GM18511 (cell line): Measurements from ENCODE around the gene GAREM1.

ENCODE experiments used
- ATAC-seq: cut with Tn5 transposase; IDR thresholded peaks from one replicate; pipeline ENCODE4 v1.9.1; 2021; ENCODE audit warnings: mild to moderate bottlenecking, moderate library complexity; ENCODE audit not compliant: unreplicated experiment

GAREM1 gene

DNA sequence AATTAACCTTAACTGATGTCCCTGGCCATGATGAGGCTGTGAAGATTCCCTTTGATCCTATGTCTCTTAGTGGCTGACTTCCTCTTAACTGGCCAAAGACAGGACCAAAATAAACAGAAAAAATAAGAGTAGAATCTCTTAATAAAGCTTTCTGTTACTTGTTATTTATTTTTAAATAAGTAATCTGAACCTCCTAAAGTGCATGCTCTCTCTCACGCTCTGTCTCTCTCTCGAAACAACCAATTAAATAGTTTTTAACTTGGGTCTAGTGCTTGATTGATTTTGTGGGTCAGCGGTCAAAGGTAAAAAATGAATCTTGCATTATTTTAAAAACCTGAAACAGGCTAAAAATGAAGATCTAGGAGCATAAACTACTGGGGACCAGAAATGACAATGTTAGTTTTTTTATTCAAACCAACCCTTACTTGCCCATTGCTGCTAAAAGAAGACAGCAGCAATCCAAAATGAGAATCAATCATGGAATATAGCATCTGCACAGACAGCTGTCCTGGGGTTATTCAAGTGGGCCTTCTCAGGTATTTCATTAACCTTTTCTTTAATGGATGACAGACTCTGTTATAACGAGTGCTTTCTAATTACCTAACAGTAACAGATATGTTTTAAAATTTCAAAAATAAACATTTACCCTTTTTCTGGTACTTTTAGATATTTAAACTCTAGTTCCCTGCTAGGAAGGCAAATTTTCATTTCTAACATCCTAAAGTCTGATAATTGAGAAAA, 11.2 kb downstream of the GAREM1 start:
- no peak for ATAC-seq

DNA sequence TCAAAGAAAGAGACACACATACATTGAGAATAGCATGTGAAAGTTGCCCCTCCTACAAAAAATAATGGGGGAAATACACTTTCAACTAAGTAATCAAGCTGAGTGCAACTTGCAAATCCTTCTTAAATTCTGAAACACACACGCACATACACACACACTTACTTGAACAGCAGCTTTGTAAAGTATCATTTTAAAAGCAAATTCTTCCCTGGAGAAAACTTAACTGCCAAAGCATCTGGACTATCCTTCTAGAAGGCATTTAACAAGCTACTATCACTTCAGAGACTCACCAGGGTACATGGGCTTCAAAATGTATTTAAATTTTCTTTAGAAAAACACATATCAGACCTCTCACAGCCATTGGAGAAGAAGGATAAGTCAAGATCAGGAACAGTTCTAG, 15.3 kb downstream of the GAREM1 start:
- ATAC-seq: no peak

DNA sequence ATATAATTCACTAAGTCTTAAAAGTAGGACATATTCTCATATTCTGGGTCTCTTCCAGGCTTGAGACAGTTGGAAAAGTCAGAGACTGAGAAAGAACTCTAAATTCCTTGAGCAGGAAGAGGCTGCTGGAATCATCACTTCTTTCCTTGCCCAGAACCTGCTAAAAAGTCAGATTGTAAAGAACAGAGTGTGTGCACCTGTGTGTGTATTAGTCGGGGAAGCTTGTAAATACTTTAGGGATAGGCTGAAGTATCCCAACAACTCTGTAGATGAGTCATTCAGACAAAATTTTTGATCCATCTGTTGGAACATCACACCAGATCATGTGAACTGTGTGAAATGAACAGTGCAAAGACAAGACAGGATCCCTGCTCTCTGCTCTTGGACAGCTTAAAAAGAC, 16.1 kb downstream of the GAREM1 start:
- no peak for ATAC-seq

DNA sequence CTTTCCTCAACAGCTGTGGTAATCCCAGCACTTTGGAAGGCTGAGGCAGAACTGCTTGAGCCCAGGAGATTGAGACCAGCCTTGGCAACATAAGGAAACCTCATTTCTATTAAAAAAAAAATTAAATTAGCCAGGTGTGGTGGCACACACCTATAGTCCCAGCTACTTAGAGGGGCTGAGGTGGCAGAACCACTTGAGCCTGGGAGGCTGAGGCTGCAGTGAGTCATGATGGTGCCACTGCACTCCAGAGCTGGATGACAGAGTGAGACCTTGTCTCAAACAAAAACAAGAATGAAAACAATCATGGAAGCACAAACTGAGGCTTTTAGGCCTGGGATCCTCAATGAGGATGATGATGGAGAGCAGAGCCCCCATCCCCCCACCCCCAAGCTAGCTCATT, 19.8 kb downstream of the GAREM1 start:
- ATAC-seq: no peak

DNA sequence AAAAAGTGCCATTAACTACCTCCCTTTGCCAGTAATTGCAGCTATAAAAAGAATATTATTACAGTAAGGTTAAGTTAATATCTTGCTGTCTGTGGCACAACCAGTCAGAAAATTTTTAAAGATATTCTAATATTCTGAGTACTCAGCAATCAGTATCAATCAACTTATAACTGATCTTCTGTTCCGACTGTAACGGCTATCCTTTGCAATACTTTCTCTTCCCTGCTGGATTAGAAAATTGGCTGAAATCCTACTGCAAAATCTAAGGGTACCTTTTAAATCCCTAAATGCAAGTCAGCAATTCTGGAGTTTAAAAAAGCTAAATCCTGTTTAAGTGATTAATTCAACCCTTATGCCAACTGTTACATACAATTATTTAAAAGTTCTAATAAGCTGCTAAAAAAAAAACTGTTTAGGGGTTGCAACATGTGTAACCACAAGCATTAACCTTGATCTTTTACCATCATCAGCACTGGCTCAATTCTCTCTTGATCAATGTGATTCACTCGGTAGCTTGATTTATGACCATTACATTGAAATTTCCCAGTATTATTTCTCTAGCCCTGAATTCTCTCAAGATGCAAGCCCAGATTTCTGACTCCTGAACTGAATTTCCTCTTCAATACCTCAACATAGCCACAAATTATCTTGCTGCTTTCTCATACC, 20.5 kb downstream of the GAREM1 start:
- ATAC-seq: no peak

DNA sequence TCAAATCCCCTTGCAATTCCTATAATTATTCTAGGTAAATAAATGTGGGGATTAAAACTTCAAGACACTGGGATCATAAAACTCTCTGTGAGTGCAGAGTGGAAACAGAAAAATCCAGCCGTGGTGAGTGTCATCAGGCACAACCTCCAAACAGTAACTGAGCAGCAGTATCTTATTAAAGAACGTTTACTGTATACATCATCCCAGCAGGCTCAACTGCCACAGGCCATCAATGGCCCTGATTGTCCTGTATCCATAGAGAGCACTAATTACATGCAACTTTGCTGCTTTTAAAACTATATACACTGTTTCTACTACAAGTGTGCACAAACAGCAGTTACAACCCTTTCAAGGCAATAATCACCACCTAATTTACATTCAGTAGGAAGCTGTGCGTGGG, 23.9 kb downstream of the GAREM1 start:
- ATAC-seq: no peak

DNA sequence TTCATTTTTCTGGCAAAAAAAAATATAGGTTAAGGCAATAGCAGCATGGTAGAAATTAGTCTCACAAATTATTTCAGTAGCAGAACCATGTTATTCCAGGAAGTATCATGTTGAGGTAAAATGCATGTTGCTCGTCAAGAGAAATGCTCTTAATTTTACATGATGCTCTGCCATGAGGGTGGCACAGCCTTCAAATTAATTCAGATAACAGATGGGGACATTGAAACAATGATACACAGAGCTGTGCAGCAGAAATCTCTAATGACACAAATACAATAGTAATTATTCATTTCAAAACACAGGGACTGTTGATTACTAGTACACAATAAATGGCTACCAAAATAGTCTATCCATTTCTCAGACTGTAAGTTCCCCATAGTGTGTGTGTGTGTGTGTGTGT, 24.8 kb downstream of the GAREM1 start:
- no peak for ATAC-seq

DNA sequence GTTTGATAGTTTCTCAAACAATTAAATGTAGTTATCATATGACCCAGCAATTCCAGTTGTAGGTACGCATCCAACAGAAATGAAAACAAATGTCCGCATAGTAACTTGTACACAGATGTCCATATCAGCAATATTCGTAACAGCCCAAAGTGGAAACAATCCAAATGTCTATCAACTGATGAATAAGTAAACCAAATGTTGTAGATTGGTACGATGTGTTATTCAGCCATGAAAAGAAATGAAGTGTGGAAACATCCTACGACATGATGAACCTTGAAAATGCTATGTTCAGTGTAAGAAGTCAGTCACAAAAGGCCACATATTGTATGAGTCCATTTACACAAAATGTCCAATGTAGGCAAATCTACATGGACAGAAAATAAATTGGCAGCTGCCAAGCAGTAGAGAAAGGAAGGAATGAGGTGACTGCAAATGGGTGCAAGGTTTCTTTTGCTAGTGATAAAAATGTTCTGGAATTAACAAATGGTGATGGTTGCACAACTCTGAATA, 26.9 kb downstream of the GAREM1 start:
- no peak for ATAC-seq

DNA sequence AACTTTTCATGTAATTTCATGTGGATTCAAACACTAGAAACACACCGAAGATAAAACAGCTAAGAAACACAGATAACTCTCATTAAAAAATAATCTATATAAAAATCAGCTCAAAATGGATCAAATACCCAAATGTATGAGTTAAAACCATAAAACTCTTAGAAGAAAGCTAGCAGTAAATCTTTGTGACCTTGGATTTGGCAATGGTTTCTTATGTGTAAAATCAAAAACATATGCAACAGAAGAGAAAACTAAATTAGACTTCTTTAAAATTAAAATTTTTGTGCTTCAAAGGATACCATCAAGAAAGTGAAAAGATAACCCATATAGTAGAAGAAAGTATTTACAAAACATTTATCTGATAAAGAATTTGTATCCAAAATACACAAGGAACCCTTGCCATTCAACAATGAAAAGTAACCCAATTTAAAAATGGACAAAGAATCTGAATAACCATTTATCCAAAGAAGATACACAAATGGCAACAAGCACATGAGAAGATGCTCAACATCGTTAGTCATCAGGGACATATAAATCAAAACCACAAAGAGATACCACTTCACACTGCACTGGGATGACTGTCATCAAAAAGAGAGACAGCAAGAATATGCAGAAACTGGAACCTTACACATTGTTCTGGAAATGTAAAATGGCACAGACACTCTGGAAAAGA, 27.5 kb downstream of the GAREM1 start:
- no peak for ATAC-seq

DNA sequence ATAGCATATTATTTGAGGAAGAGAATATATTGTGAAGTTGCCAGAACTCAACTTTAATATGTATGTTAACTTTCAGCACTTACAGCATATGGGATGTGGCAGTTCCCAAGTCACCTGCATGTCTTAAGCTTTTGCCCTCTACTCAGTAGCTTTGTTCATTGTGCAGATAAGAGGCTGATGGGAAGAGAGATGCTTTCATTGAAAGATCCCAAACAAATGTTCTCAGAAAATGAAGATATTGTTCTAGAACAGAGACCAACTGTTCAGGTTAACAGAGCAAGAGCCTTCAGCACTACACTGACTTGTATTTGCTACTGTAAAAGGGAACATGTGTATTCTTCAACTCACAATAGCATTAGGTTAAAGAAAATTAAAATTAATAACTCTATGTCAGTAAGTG, 28.1 kb downstream of the GAREM1 start:
- no peak for ATAC-seq

DNA sequence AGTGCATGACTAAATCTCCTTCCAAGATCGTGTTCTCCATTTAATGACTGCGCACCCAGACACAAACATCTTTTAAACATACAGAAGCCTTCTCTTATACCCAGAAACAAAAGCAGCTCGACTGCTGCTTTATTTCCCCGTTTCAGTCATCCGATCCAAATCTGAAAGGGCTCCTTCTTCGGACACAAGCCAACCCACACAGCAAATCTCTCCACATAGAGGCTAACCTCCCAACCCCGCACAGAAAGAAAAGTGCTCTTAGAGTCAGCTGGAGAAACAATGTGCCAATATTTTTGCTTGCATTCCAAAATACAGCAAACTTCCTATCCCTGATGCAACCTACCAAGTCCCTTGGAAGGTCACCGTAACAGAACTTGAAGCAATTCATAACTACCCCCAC, 29.1 kb downstream of the GAREM1 start:
- ATAC-seq: no peak

DNA sequence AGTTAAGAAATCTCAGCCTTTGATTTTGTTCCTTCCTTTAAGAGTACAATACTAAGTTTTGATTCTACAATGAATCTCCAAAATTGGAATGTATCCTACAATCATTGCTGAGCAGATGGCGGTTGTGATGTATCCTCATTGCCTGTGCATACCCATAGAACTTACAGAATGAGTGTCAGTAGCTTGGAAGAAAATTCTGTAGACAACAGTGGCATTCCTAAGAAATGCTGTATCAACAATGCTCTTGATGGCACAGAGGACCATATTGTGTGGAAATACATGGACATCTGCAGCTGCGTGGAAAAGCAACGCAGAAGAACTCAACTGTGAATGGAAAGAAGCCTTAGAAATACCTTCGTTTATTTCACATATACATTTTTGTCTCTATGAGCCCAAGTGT, 30.2 kb downstream of the GAREM1 start:
- no peak for ATAC-seq

DNA sequence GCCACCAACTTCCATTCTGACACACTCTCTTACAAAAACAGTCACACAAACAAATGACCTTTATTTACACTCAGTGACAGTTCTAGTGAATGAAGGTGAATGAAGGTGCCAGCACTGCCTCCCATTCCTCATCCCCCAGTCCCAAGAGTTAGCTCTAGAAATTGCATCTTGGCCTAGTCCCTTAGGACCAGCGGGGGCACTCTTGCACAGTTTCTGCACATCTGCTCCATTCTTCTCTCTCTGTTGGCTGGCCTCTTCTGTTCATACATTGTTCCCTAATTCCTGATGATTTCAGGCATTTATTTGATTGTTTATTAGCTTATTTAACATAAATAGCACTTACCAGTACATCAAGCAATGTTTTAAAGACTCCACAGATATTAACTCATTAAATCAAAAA, 30.9 kb downstream of the GAREM1 start:
- ATAC-seq: no peak

DNA sequence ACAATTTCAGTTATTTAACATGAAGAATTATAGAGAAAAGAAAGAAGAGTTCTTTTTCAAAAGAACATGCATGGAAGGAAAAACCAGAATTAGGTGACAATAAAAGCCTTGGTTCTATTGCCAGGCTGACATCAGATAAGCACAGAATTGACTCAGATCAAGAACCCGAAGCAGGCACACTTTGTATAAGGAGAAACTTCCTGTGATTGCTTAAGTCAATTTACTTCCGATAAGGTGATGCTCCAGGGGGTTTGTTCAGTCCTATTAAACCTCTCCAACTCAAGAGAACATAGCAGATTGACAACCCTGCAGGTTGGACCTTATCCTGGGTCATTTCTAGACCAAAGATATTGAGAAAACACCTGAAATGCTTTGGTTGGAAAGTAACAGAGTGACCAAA, 31.4 kb downstream of the GAREM1 start:
- no peak for ATAC-seq

DNA sequence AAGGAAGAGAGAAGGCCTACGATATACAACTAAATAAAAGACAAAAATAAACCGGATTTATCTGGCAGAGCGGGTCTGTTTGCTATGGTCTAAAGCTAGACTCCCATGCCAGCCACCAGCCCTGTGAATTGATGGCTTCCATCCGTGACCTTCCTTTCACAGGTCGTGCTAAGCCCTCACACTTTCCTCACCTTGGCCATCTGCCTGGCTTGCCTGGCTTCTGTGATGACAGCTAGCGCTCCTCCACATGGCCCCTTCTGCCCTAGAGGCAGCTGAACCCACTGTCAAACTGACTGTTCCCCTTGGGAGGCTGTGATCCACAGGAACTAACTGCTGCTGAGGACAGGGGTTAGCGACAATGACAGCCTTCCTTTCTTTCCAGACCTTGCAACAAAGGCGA, 32.5 kb downstream of the GAREM1 start:
- ATAC-seq: no peak

DNA sequence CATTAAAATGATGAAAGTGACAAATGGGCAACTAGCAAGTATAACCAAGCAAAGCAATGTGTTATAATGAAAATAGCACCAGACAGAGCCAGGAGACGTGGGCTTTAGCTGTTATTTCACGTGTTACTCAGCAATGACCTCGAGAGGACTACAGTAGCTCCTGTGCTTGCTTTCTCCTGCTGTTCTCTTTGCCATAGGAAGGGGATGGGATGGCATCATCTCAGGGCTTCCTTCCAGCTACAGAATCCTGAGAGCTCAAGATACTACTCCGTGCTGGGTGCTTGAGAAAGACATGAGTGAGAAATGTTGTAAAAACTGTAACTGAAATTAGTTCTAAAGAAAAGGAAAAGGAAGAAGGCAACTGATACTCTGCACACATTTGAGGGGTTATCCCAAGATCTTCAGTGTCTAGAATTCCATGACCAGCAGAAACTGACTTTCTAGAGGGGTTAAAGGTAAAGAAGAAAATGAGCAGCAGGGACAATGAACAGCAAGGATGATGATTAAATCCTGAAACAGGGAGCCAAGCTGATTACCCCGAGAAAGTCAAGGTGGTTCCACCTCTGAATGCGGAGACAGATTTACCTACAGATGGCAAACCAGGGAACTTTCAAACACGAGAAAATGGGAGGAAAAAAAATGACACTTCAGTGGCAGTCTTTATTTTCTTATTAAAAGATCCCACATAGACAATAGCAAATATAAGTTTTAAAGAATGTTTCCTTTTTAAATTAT, 33.4 kb downstream of the GAREM1 start:
- no peak for ATAC-seq

DNA sequence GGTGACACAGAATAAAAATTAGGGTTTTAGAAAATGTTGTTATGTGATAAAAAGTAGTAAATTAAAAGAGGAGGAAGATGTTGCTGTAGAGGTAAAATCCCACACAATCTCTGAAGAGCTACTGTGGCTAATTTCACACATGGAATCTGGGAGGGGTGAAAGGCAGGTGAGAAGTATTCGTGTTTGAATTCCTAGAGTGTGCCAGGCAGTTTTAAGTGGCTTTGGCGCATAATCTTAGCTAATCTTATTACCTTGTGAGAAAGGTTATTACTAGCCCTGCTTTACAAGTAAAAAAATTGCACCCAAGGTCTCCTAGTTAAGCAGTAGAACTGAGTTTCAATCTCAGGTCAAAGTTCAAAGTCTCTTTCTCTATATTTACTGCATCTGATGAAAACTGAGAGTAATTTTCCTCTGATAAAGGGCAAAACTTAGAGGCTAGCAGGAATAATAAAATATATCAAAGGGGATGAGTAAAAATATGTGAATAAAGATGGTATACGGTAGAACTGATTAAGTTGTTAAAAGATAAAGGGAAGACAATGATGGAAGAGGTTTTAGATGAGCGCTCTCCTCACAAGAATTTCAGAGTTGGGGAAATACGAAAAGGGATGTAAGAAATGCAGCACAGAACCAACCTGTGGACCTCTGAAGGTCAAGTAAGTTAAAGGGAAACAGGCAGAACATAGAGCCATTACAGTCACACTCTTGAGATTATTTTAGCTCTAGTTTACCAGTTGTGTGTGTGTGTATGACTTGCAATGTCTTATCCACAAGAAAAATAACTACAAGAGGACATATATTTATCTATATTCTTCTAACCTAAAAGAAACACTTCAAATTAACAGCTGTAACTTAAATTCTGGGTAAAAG, 34.8 kb downstream of the GAREM1 start:
- ATAC-seq: no peak

DNA sequence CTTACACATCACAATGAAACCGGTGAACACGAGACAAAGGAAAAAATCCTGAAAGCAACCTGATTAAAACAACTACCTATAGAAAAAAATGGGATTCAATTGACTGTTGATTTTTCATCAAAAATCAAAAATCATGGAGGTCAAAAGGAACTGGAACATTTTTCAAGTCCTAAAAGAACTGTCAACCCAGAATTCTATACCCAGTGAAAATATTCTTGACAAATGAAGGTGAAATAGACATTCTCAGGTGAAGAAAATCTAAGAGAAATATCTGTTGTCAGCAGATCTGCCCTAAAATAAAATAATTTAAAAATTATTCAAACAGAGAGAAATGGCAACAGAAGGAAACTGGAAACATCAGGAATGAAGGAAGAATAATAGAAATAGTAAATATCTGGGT, 38.9 kb downstream of the GAREM1 start:
- no peak for ATAC-seq

DNA sequence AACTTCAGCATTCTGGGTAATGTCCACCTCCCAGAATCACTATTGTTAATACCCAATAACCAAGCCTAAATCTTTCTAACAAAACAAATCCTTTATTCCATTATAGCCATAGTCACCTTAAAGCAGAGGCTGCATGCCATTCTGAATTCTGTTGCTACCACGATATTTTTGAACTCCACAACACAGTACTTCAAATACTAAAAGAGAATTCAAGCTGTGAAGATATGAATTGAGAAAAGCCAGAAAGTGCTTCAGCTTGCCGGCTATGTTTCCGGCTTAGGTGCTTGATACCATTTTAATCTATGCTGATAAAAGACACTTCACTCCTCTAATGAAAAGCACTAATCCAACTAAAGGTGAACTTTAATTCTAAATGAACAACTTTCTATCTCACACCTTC, 41.3 kb downstream of the GAREM1 start:
- no peak for ATAC-seq

DNA sequence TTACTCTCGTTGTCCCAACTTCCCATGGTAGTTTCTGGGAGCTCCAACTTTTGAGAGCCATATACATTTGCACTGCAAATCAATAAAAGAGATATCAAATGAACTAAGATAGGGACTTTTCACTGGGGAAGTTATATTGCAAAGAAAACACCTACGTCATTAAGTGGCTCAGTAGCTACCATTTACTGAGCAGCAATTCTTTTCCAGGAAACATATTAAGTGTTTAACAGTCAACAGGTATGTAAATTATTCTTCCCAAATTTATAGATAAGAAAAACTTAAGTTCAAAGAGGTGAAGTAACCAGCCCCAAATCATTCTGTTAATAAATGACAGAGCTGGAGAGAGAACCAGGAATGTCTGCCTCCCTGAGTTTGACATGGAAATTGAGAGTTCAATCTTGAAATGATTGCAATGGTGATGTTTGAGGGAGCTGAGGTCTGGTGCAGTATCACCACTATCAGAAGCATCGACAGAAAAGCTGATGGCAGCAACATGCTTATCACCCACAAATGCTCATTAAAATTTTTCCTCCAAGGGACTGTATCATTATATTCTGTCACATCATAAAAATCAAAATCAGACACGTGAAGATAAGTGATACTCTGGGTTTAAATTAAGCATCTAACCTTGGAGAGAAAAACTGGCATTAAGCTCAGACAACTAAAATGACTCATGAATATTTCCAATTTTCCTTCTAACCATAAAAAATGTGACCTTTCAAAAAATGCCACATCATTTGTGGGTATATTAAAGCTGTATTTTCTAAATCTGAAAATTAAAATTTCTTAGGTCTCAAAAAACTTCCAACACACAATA, 43.4 kb downstream of the GAREM1 start:
- ATAC-seq: no peak
